Fibroblast of upper back skin (primary cell): Measurements from ENCODE around the gene L3MBTL4.
A peak's percentile ranks its signal among the peaks of the same experiment; 100 is the strongest.

Experiments
- DNase-seq: peaks from one replicate; pipeline ENCODE4 v3.0.0-alpha.2; 2013

L3MBTL4 gene

GRCh38 chr18:6021306-6022073 lies 393.2 kb downstream of the L3MBTL4 start:
- no peak for DNase-seq

- DNase-seq = no peak
Measured at GRCh38 chr18:6018671-6019070, 396.0 kb downstream of the L3MBTL4 start.

GRCh38 chr18:6017171-6017570 lies 397.5 kb downstream of the L3MBTL4 start:
- DNase-seq = no peak

- no peak for DNase-seq
Measured at GRCh38 chr18:6015364-6015763, 399.3 kb downstream of the L3MBTL4 start.

GRCh38 chr18:6013171-6013810 lies 401.4 kb downstream of the L3MBTL4 start:
- no peak for DNase-seq

- DNase-seq = no peak
Measured at GRCh38 chr18:6010921-6011320, 403.8 kb downstream of the L3MBTL4 start.

GRCh38 chr18:6010284-6010683 lies 404.4 kb downstream of the L3MBTL4 start:
- peak; percentile 31 for DNase-seq

GRCh38 chr18:6009756-6010155 lies 405.0 kb downstream of the L3MBTL4 start:
- DNase-seq = peak; percentile 13

GRCh38 chr18:6004683-6005082 lies 410.0 kb downstream of the L3MBTL4 start:
- no peak for DNase-seq

GRCh38 chr18:6004119-6004518 lies 410.6 kb downstream of the L3MBTL4 start:
- DNase-seq = no peak

- peak; percentile 56 for DNase-seq
Measured at GRCh38 chr18:6001867-6002266, 412.8 kb downstream of the L3MBTL4 start.

GRCh38 chr18:5998907-5999306 lies 415.8 kb downstream of the L3MBTL4 start:
- no peak for DNase-seq

- no peak for DNase-seq
Measured at GRCh38 chr18:5998166-5998881, 416.4 kb downstream of the L3MBTL4 start.

GRCh38 chr18:5997361-5997760 lies 417.4 kb downstream of the L3MBTL4 start:
- no peak for DNase-seq

- no peak for DNase-seq
Measured at GRCh38 chr18:5995626-5996025, 419.1 kb downstream of the L3MBTL4 start.

GRCh38 chr18:5993938-5994337 lies 420.8 kb downstream of the L3MBTL4 start:
- DNase-seq = no peak

GRCh38 chr18:5992381-5992780 lies 422.3 kb downstream of the L3MBTL4 start:
- no peak for DNase-seq

GRCh38 chr18:5987249-5987648 lies 427.5 kb downstream of the L3MBTL4 start:
- DNase-seq = no peak

GRCh38 chr18:5986257-5986931 lies 428.3 kb downstream of the L3MBTL4 start:
- no peak for DNase-seq

GRCh38 chr18:5984245-5984644 lies 430.5 kb downstream of the L3MBTL4 start:
- no peak for DNase-seq

- no peak for DNase-seq
Measured at GRCh38 chr18:5983488-5983887, 431.2 kb downstream of the L3MBTL4 start.

- DNase-seq = no peak
Measured at GRCh38 chr18:5982332-5982731, 432.4 kb downstream of the L3MBTL4 start.

GRCh38 chr18:5980721-5981120 lies 434.0 kb downstream of the L3MBTL4 start:
- no peak for DNase-seq
